Lung (tissue), 12 donors: ENCODE data around the gene STXBP5. TPM values are rescaled to one million over a fixed set of nuclear protein-coding genes. Genes with fewer than 3 reads are reported as not detected.
A peak's percentile ranks its signal among the peaks of the same experiment; 100 is the strongest.

Source experiments
- ATAC-seq: fragments of 200-7000 bp; cut with Tn5 transposase; one replicate; pipeline ENCODE4 v1.9.1; 2020; ENCODE audit warnings: moderate number of reproducible peaks; ENCODE audit not compliant: insufficient read depth, low FRiP score
- DNase-seq, 3 donors: peaks; one replicate each; pipeline ENCODE4 v3.0.0-alpha.2; 2013 to 2017
- H3K27ac ChIP-seq, 2 donors: one replicate each; pipeline ENCODE4 v1.5.1; 2013; ENCODE audit warnings: mild to moderate bottlenecking in 2 of 2, moderate library complexity in 2 of 2, control low read depth in 1 of 2, inconsistent platforms in 1 of 2, low read depth in 1 of 2, low read length in 1 of 2
- H3K27me3 ChIP-seq, 3 donors: one replicate each; pipeline ENCODE4 v1.5.1; 2013; ENCODE audit warnings: low read length in 2 of 3; ENCODE audit not compliant: control insufficient read depth in 3 of 3, insufficient read depth in 3 of 3
- H3K36me3 ChIP-seq, 4 donors: one replicate each; pipeline ENCODE4 v1.5.1; 2013; ENCODE audit warnings: low read length in 4 of 4, mild to moderate bottlenecking in 1 of 4, moderate library complexity in 1 of 4; ENCODE audit not compliant: control insufficient read depth in 4 of 4, insufficient read depth in 4 of 4
- H3K4me1 ChIP-seq, 5 donors: one replicate each; pipeline ENCODE4 v1.5.1; 2013; ENCODE audit warnings: low read length in 5 of 5, mild to moderate bottlenecking in 2 of 5, moderate library complexity in 1 of 5; ENCODE audit not compliant: control insufficient read depth in 5 of 5, insufficient read depth in 5 of 5
- H3K4me3 ChIP-seq: one replicate; pipeline ENCODE4 v1.5.1; 2013; ENCODE audit warnings: mild to moderate bottlenecking, control low read depth, moderate library complexity
- H3K9ac ChIP-seq, 2 donors: one replicate each; pipeline ENCODE4 v1.5.1; 2013; ENCODE audit warnings: low read length in 2 of 2, control low read depth in 1 of 2; ENCODE audit not compliant: insufficient read depth in 1 of 2
- H3K9me3 ChIP-seq, 4 donors: one replicate each; pipeline ENCODE4 v1.5.1; 2013; ENCODE audit warnings: low read length in 3 of 4, mild to moderate bottlenecking in 1 of 4, moderate library complexity in 1 of 4; ENCODE audit not compliant: control insufficient read depth in 4 of 4, insufficient read depth in 3 of 4
- CTCF ChIP-seq: IDR thresholded peaks from 2 replicates; pipeline ENCODE4 v1.5.1; 2012; ENCODE audit warnings: mild to moderate bottlenecking; ENCODE audit errors: control extremely low read depth, extremely low read depth
- WGBS, 2 donors: extraction: QIAGEN DNeasy Blood & Tissue Kit; methylation state at CpG; one replicate each; pipeline ENCODE4 v1.1.7; 2013; 5-methylcytosine and 5-hydroxymethylcytosine counted together
- polyA plus RNA-seq, 2 donors: library from polyadenylated mRNA; stranded (reverse); fragments of 200-250 nt; gene quantifications; one replicate each; pipeline ENCODE4 v1.2.1, GENCODE V29; 2013
- total RNA-seq, 2 donors: library from RNA; depleted of rRNA in 1 of 2; stranded (reverse); fragments of >200 nt in 1 of 2; gene quantifications; one replicate each; pipeline ENCODE4 v1.2.1, GENCODE V29; 2014 to 2021
- donor health status: control.
- donor health status: control.
- donor health status: Bipolar disorder and iron deficiency.
- donor health status: healthy.
- donor health status: DM: yes; HTN: yes; CAD: no.

STXBP5 gene
- total and polyA plus RNA-seq, 4 donors, result 6.2 to 29.0 (median 12.9) TPM

GRCh38 chr6:147167576-147168461 lies 36.4 kb upstream of the STXBP5 start:
- no peaks in the 10 kb centered on the region for H3K36me3 ChIP-seq
- no peak for TF ChIP-seq CTCF
- H3K27ac ChIP-seq, result no peak overlapping the region
- H3K4me3 ChIP-seq, result no peak overlapping the region
- H3K9ac ChIP-seq, result no peak overlapping the region
- H3K27me3 ChIP-seq, result no peaks in the 10 kb centered on the region
- H3K9me3 ChIP-seq, result no peaks in the 10 kb centered on the region
- DNase-seq (no peak), ATAC-seq (no peak)
- H3K4me1 ChIP-seq, result no peaks in the 10 kb centered on the region
- 83 to 93% methylated on average over 4 of the region's 4 CpGs for WGBS, 2 donors

- H3K4me1 ChIP-seq, result no peaks in the 10 kb centered on the region
- no peak for TF ChIP-seq CTCF
- ATAC-seq (no peak), DNase-seq (no peak)
- H3K4me3 ChIP-seq, result no peak overlapping the region
- no peak overlapping the region for H3K9ac ChIP-seq
- H3K27ac ChIP-seq, result no peak overlapping the region
- H3K9me3 ChIP-seq, result no peaks in the 10 kb centered on the region
- H3K27me3 ChIP-seq, result no peaks in the 10 kb centered on the region
- H3K36me3 ChIP-seq, result no peaks in the 10 kb centered on the region
- WGBS, 2 donors, result 86 to 97% methylated on average over 1 of the region's 1 CpG
Measured at GRCh38 chr6:147169529-147169928, 34.7 kb upstream of the STXBP5 start.

- 92 to 97% methylated on average over 1 of the region's 1 CpG for WGBS, 2 donors
- H3K9ac ChIP-seq, result no peak overlapping the region
- no peak overlapping the region for H3K4me3 ChIP-seq
- H3K4me1 ChIP-seq, result no peaks in the 10 kb centered on the region
- peak; percentile 47 for ATAC-seq
- no peak overlapping the region for H3K27ac ChIP-seq
- H3K27me3 ChIP-seq, result no peaks in the 10 kb centered on the region
- no peak for TF ChIP-seq CTCF
- H3K36me3 ChIP-seq, result no peaks in the 10 kb centered on the region
- DNase-seq, result no peak
- no peaks in the 10 kb centered on the region for H3K9me3 ChIP-seq
Measured at GRCh38 chr6:147170269-147170668, 33.9 kb upstream of the STXBP5 start.
